Measurements from ENCODE around the gene AATF.

DNA sequence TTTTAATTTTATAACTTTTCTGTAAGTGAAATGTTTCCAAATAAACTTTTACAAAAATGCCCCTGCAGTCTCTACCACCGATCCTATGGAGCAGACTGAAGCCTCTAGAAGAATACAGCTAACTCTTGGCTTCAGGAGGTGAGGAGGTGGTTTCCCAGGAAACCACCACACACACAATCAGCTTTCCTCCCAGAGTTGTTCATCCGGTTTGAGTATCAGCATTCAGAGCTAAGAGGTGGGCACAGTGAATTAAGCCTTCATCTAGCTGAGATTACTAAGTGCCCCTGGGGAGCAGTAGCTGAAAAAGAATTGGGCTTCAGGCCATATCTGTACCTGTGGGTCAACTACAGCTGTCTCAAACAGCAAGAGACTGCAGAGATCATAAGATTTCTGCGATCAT is 139.7 kb downstream of the AATF start:
- TF ChIP-seq, protein P1, sequence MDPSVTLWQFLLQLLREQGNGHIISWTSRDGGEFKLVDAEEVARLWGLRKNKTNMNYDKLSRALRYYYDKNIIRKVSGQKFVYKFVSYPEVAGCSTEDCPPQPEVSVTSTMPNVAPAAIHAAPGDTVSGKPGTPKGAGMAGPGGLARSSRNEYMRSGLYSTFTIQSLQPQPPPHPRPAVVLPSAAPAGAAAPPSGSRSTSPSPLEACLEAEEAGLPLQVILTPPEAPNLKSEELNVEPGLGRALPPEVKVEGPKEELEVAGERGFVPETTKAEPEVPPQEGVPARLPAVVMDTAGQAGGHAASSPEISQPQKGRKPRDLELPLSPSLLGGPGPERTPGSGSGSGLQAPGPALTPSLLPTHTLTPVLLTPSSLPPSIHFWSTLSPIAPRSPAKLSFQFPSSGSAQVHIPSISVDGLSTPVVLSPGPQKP (IDR thresholded peaks at IDR 0.05; ENCODE audit: low read depth, low read length), result no peak
- TF ChIP-seq HOXB13 (CRISPR knock-in tag; IDR thresholded peaks at IDR 0.05; ENCODE audit: low read depth) (no peak), NPAS2 (CRISPR knock-in tag; IDR thresholded peaks at IDR 0.05; ENCODE audit: borderline replicate concordance) (no peak), TP53 (CRISPR knock-in tag; IDR thresholded peaks at IDR 0.05) (no peak), HOXA7 (CRISPR knock-in tag; IDR thresholded peaks at IDR 0.05) (no peak)
- TF ChIP-seq, protein P2, sequence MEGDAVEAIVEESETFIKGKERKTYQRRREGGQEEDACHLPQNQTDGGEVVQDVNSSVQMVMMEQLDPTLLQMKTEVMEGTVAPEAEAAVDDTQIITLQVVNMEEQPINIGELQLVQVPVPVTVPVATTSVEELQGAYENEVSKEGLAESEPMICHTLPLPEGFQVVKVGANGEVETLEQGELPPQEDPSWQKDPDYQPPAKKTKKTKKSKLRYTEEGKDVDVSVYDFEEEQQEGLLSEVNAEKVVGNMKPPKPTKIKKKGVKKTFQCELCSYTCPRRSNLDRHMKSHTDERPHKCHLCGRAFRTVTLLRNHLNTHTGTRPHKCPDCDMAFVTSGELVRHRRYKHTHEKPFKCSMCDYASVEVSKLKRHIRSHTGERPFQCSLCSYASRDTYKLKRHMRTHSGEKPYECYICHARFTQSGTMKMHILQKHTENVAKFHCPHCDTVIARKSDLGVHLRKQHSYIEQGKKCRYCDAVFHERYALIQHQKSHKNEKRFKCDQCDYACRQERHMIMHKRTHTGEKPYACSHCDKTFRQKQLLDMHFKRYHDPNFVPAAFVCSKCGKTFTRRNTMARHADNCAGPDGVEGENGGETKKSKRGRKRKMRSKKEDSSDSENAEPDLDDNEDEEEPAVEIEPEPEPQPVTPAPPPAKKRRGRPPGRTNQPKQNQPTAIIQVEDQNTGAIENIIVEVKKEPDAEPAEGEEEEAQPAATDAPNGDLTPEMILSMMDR (IDR thresholded peaks at IDR 0.05), result no peak
- TF ChIP-seq, protein P3, sequence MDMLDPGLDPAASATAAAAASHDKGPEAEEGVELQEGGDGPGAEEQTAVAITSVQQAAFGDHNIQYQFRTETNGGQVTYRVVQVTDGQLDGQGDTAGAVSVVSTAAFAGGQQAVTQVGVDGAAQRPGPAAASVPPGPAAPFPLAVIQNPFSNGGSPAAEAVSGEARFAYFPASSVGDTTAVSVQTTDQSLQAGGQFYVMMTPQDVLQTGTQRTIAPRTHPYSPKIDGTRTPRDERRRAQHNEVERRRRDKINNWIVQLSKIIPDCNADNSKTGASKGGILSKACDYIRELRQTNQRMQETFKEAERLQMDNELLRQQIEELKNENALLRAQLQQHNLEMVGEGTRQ (IDR thresholded peaks at IDR 0.05), result no peak
